Measurements from ENCODE around the gene NUDT21.
A peak's percentile ranks its signal among the peaks of the same experiment; 100 is the strongest.
"Not testable (repeated sequence)": the region's sequence is repeated elsewhere in the genome, so short reads cannot be mapped to it uniquely, and the experiment has no call there.

Gene NUDT21

GRCh38 chr16:56450986-56451752 is at the start of gene NUDT21, which contains the start of gene OGFOD1:
Gene NUDT21, minus strand, starts transcription at chr16:56451332. Its CDS starts 130 bp downstream, at chr16:56451202.
Gene OGFOD1, plus strand, starts transcription at chr16:56451554. Its CDS starts 59 bp downstream, at chr16:56451613.
- DNase-seq = peak; percentile 85

- no peak for DNase-seq
Measured at GRCh38 chr16:56493815-56494214, 42.7 kb upstream of the NUDT21 start.

- DNase-seq = no peak
Measured at GRCh38 chr16:56493126-56493525, 42.0 kb upstream of the NUDT21 start.

DNA sequence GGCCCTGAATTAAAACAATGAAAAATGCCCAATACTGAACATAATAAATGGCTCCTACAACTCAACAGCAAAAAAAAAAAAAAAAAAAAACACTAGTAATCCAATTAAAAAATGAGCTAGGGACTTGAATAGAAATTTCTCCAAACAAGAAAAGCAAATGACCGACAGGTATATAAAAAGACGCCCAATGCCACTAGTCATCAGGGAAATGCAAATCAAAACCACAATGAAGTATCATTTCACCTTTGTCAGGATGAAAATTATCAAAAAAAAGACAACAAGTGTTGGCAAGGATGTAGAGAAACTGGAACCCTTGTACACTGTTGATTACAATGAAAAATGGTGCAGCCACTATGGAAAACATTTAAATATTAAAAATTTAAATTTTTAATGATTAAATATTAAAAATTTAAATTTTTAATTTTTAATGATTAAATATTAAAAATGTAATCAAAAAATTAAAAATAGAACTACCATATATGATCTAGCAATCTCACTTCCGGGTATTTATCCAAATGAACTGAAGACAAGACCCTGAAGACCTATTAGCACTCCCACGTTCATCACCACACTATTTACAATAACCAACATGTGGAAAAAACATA is 40.6 kb upstream of the NUDT21 start:
- DNase-seq = no peak

DNA sequence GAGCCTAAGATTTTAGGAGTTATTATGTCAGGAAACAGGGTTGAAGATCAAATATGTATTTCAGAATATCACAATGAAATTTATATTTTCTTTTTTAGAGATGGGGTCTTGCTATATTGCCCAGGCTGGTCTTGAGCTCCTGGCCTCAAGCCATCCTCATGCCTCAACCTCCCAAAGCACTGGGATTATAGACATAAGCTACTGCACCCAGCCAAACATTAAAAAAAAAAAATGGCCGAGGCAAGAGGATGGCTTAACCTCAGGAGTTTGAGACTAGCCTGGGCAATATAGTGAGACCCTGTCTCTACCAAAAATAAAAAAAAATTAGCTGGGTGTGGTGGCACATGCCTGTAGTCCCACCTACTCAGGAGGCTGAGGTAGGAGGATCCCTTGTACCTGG is 37.7 kb upstream of the NUDT21 start:
- not testable (repeated sequence) for DNase-seq

- no peak for DNase-seq
Measured at GRCh38 chr16:56488035-56488434, 36.9 kb upstream of the NUDT21 start.

- no peak for DNase-seq
Measured at GRCh38 chr16:56483394-56483793, 32.3 kb upstream of the NUDT21 start.

- DNase-seq = no peak
Measured at GRCh38 chr16:56482683-56483236, 31.6 kb upstream of the NUDT21 start.

DNA sequence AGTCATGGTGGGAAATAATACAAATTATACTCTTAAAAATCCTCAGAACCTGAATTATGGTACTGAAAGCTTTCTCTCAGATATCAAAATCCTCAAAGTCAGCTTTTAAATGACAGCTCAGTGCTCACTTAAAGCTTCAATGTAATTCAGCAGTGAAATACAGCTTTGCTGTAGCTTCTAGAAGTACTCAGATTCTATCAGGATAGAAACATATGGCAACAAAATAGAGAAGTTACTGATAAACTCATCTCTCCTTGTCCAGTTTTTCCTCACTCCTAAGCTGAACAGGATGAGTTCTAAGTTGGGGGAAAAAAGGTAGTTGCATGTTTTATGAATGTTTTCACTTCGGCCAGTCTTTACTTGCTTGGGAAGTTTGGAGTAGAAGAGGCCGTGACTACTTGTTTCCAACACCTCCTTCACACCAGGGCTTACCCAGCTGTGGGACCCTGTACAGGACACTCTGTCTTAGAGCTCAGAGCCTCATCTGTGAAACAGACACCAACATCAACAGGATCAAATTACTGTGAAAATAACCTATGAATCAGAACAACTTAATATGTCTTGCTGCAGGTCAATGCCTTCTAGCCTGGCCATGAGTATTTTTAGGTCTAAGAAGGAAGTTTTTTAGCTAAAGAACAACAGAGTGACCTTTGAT is 30.5 kb upstream of the NUDT21 start:
- DNase-seq = no peak

GRCh38 chr16:56480776-56481467 is 29.8 kb upstream of the NUDT21 start:
- no peak for DNase-seq

- DNase-seq = no peak
Measured at GRCh38 chr16:56479469-56479868, 28.3 kb upstream of the NUDT21 start.

DNA sequence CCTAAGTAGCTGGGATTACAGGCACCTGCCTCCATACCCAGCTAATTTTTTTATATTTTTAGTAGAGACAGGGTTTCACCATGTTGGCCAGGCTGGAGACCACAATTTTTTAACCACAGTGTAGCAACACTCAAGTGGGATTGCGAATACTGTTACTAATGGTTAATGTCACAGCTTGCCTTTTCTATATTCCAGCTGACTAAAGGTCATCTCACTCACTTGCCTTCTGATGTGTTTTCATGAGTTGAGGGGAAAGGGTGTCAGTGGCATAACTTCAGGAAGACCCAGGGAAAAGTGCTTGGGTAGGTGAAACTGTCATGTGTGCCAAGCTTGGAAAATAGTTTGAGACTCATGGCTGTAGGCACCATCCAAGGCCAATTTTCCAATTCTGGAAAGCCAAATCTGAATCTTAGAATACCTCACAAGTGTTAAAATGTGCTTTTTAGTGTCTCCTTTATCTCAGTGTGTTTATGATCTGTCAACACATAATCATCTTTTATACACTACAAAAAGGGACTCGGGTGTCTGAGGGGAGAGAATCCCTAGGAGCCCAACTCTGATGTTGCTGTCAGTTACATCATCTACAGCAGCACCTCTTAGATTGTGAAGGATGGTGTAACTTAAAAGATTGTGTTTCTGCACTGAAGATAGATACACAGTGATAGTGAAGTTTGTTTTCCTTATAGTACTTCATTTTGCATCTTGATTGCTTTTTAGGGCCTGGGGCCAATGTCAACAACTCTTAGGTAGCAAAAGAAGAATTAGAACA is 27.3 kb upstream of the NUDT21 start:
- DNase-seq = no peak

GRCh38 chr16:56477096-56477878 is 26.2 kb upstream of the NUDT21 start:
- DNase-seq = no peak

DNA sequence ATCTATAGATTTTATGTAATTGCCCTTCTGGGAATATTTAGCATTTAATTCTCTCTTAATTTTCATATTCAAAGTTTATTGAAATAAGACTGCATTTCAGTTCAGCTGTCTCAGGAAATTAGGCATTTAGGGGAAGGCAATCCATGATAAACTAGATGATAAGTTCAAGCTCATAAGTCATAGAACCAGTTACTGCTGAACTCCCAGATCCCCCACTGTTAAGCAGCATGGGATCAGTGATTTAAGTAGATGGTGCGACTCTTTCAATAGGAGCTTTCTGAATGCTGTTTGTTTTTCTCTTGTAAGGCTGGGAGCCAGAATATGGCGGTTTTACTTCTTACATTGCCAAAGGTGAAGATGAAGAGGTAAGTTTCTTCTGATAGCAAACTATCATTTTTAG is 24.1 kb upstream of the NUDT21 start:
- no peak for DNase-seq

DNA sequence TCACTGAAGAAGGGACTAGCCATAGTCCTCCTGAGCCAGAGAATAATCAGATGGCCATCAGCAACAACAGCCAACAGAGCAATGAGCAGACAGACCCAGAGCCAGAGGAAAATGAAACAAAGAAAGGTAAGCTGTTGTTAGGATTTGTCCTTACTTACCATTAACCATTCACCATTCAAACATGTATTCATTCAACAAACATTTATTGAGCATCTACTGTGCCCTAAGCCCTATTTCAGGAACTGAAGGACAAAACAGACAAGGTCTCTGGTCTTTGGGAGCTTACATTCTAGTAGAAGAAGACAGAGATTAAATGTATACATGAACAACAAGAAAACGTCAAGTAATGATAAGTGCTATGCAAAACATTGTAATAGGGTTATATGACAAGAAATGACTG is 19.5 kb upstream of the NUDT21 start:
- DNase-seq = no peak

- no peak for DNase-seq
Measured at GRCh38 chr16:56470232-56470631, 19.1 kb upstream of the NUDT21 start.

- DNase-seq = no peak
Measured at GRCh38 chr16:56469748-56470147, 18.6 kb upstream of the NUDT21 start.

DNA sequence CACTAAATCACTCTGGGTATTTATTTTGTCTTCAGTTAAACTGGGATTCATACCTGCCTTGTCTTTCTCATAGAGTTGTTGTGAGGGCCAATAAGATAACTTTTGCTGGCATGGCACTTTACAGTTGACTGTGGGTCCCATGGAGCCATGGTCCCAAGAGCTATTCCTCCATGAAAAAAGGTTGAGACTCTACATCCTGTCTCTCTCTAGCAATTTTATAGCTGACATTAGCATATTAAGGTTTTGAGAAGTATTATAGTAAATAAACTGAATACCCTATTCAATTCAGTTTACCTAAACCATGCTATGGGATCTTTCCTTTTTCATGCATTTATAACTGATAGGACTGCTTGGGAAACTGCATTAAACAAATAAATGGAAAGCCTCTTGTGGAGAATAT is 17.7 kb upstream of the NUDT21 start:
- DNase-seq = no peak

- no peak for DNase-seq
Measured at GRCh38 chr16:56466344-56466743, 15.2 kb upstream of the NUDT21 start.

DNA sequence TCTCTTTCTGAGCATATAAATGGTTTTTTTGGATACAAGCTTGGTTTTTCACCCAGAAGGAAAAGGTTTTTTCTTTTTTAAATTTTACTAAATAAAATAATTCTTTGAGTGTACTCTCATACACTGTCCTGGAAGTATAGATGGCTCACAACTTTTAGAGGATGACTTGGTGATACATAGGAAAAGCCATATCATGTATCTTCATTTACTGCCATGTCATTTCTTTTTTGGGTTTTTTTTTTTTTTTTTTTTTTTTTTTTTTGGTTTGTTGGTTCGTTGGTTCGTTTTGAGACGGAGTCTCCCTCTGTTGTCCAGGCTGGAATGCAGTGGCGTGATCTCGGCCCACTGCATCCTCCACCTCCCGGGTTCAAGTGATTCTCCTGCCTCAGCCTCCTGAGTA is 12.0 kb upstream of the NUDT21 start:
- DNase-seq = no peak

DNA sequence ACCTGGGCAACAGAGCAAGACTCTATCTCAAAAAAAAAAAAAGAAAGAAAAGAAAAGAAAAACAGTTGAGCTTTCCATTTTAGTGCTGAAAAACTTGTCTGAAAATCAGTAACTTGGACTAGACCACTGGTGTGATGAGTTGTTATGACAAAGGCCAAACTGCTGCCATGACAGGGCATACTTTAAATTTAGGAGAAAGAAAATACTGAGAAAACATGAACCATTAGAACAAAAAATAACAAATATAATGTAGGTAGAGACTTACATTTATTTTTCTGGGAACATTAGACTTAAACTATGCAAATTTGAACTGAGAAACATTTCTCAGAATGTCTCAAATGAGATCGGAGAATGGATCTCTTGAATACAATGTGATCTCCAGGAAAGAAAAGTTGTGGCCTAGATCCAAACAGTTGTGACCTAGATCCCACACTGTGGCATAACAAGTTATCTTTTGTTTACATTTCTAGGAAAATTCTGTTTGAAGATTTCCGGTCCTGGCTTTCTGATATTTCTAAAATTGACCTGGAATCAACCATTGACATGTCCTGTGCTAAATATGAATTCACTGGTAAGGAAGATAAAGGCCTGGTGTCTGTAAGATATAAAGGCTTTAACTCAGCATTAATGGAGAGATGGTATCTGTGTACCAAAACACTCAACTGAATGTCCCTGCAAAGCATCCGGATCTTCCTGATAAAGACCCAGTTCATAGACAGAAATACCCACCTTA is 11.1 kb upstream of the NUDT21 start:
- no peak for DNase-seq
